ENCODE data around the gene AUTS2.

Gene AUTS2

GRCh38 chr7:70432567-70433001 lies 834.3 kb downstream of the AUTS2 start:
- no peak for DNase-seq (ENCODE audit: low read depth, low spot score)

GRCh38 chr7:70434376-70434775 lies 836.1 kb downstream of the AUTS2 start:
- no peaks in the 10 kb centered on the region for H3K4me1 ChIP-seq (ENCODE audit: control insufficient read depth, insufficient read depth, low read length)
- no peaks in the 10 kb centered on the region for H3K9me3 ChIP-seq (ENCODE audit: control insufficient read depth, insufficient read depth, low read length)
- DNase-seq (ENCODE audit: low read depth, low spot score) = no peak
- no peak overlapping the region for H3K27ac ChIP-seq (ENCODE audit: low read length)
- no peaks in the 10 kb centered on the region for H3K27me3 ChIP-seq (ENCODE audit: control insufficient read depth, insufficient read depth, low read length)
- H3K4me3 ChIP-seq (ENCODE audit: low read length) = no peak overlapping the region
- WGBS (ENCODE audit: insufficient coverage, insufficient read length) = no CpG with 5 or more reads among the region's 2 CpGs
- no peaks in the 10 kb centered on the region for H3K36me3 ChIP-seq (ENCODE audit: control insufficient read depth, insufficient read depth, low read length)

More at GRCh38 chr7:70432567-70433001, 834.3 kb downstream of the AUTS2 start:
- Histone ChIP-seq H3K4me3 (ENCODE audit: low read length) (no peak overlapping the region), H3K27ac (ENCODE audit: low read length) (no peak overlapping the region), H3K36me3 (ENCODE audit: control insufficient read depth, insufficient read depth, low read length) (no peaks in the 10 kb centered on the region), H3K4me1 (ENCODE audit: control insufficient read depth, insufficient read depth, low read length) (no peaks in the 10 kb centered on the region), H3K9me3 (ENCODE audit: control insufficient read depth, insufficient read depth, low read length) (no peaks in the 10 kb centered on the region), H3K27me3 (ENCODE audit: control insufficient read depth, insufficient read depth, low read length) (no peaks in the 10 kb centered on the region)
- no CpG with 5 or more reads among the region's 12 CpGs for WGBS (ENCODE audit: insufficient coverage, insufficient read length)

GRCh38 chr7:70434821-70435220 lies 836.5 kb downstream of the AUTS2 start:
- Histone ChIP-seq H3K27ac (ENCODE audit: low read length) (no peak overlapping the region), H3K4me3 (ENCODE audit: low read length) (no peak overlapping the region), H3K36me3 (ENCODE audit: control insufficient read depth, insufficient read depth, low read length) (no peaks in the 10 kb centered on the region), H3K4me1 (ENCODE audit: control insufficient read depth, insufficient read depth, low read length) (no peaks in the 10 kb centered on the region), H3K9me3 (ENCODE audit: control insufficient read depth, insufficient read depth, low read length) (no peaks in the 10 kb centered on the region), H3K27me3 (ENCODE audit: control insufficient read depth, insufficient read depth, low read length) (no peaks in the 10 kb centered on the region)
- no peak for DNase-seq (ENCODE audit: low read depth, low spot score)
- no CpG with 5 or more reads among the region's 1 CpG for WGBS (ENCODE audit: insufficient coverage, insufficient read length)

- H3K27ac ChIP-seq (ENCODE audit: low read length) = no peak overlapping the region
- no peaks in the 10 kb centered on the region for H3K36me3 ChIP-seq (ENCODE audit: control insufficient read depth, insufficient read depth, low read length)
- H3K9me3 ChIP-seq (ENCODE audit: control insufficient read depth, insufficient read depth, low read length) = no peaks in the 10 kb centered on the region
- no peaks in the 10 kb centered on the region for H3K4me1 ChIP-seq (ENCODE audit: control insufficient read depth, insufficient read depth, low read length)
- H3K27me3 ChIP-seq (ENCODE audit: control insufficient read depth, insufficient read depth, low read length) = no peaks in the 10 kb centered on the region
- DNase-seq (ENCODE audit: low read depth, low spot score) = no peak
- H3K4me3 ChIP-seq (ENCODE audit: low read length) = no peak overlapping the region
- WGBS (ENCODE audit: insufficient coverage, insufficient read length) = no CpG with 5 or more reads among the region's 1 CpG
Observed at GRCh38 chr7:70435634-70436033, 837.4 kb downstream of the AUTS2 start.

GRCh38 chr7:70436790-70437350 lies 838.6 kb downstream of the AUTS2 start:
- Histone ChIP-seq H3K4me1 (ENCODE audit: control insufficient read depth, insufficient read depth, low read length) (no peaks in the 10 kb centered on the region), H3K27me3 (ENCODE audit: control insufficient read depth, insufficient read depth, low read length) (no peaks in the 10 kb centered on the region), H3K4me3 (ENCODE audit: low read length) (no peak overlapping the region), H3K27ac (ENCODE audit: low read length) (no peak overlapping the region), H3K9me3 (ENCODE audit: control insufficient read depth, insufficient read depth, low read length) (no peaks in the 10 kb centered on the region), H3K36me3 (ENCODE audit: control insufficient read depth, insufficient read depth, low read length) (no peaks in the 10 kb centered on the region)
- DNase-seq (ENCODE audit: low read depth, low spot score) = no peak
- WGBS (ENCODE audit: insufficient coverage, insufficient read length) = no CpG with 5 or more reads among the region's 5 CpGs

GRCh38 chr7:70439651-70440050 lies 841.4 kb downstream of the AUTS2 start:
- Histone ChIP-seq H3K36me3 (ENCODE audit: control insufficient read depth, insufficient read depth, low read length) (no peaks in the 10 kb centered on the region), H3K4me1 (ENCODE audit: control insufficient read depth, insufficient read depth, low read length) (no peaks in the 10 kb centered on the region), H3K27me3 (ENCODE audit: control insufficient read depth, insufficient read depth, low read length) (no peaks in the 10 kb centered on the region), H3K27ac (ENCODE audit: low read length) (no peak overlapping the region), H3K9me3 (ENCODE audit: control insufficient read depth, insufficient read depth, low read length) (no peaks in the 10 kb centered on the region), H3K4me3 (ENCODE audit: low read length) (no peak overlapping the region)
- no peak for DNase-seq (ENCODE audit: low read depth, low spot score)
- WGBS (ENCODE audit: insufficient coverage, insufficient read length) = no CpG with 5 or more reads among the region's 2 CpGs

GRCh38 chr7:70446448-70447143 lies 848.3 kb downstream of the AUTS2 start:
- no peaks in the 10 kb centered on the region; the same call in 1 of the 2 replicates for H3K4me1 ChIP-seq (ENCODE audit: control insufficient read depth, insufficient read depth, low read length)
- no peak for DNase-seq (ENCODE audit: low read depth, low spot score)
- no peaks in the 10 kb centered on the region for H3K9me3 ChIP-seq (ENCODE audit: control insufficient read depth, insufficient read depth, low read length)
- H3K36me3 ChIP-seq (ENCODE audit: control insufficient read depth, insufficient read depth, low read length) = no peaks in the 10 kb centered on the region
- H3K27ac ChIP-seq (ENCODE audit: low read length) = no peak overlapping the region
- WGBS (ENCODE audit: insufficient coverage, insufficient read length) = no CpG with 5 or more reads among the region's 13 CpGs
- H3K27me3 ChIP-seq (ENCODE audit: control insufficient read depth, insufficient read depth, low read length) = no peaks in the 10 kb centered on the region
- H3K4me3 ChIP-seq (ENCODE audit: low read length) = no peak overlapping the region; the same call in 1 of the 2 replicates

- Histone ChIP-seq H3K9me3 (ENCODE audit: control insufficient read depth, insufficient read depth, low read length) (no peaks in the 10 kb centered on the region), H3K36me3 (ENCODE audit: control insufficient read depth, insufficient read depth, low read length) (no peaks in the 10 kb centered on the region), H3K4me3 (ENCODE audit: low read length) (no peak overlapping the region), H3K27ac (ENCODE audit: low read length) (no peak overlapping the region), H3K4me1 (ENCODE audit: control insufficient read depth, insufficient read depth, low read length) (no peaks in the 10 kb centered on the region; the same call in 1 of the 2 replicates), H3K27me3 (ENCODE audit: control insufficient read depth, insufficient read depth, low read length) (no peaks in the 10 kb centered on the region)
- WGBS (ENCODE audit: insufficient coverage, insufficient read length) = no CpG with 5 or more reads among the region's 4 CpGs
- DNase-seq (ENCODE audit: low read depth, low spot score) = no peak
Observed at GRCh38 chr7:70448312-70448906, 850.1 kb downstream of the AUTS2 start.

GRCh38 chr7:70450731-70451130 lies 852.5 kb downstream of the AUTS2 start:
- Histone ChIP-seq H3K4me3 (ENCODE audit: low read length) (no peak overlapping the region), H3K4me1 (ENCODE audit: control insufficient read depth, insufficient read depth, low read length) (no peaks in the 10 kb centered on the region; the same call in 1 of the 2 replicates), H3K9me3 (ENCODE audit: control insufficient read depth, insufficient read depth, low read length) (no peaks in the 10 kb centered on the region), H3K36me3 (ENCODE audit: control insufficient read depth, insufficient read depth, low read length) (no peaks in the 10 kb centered on the region), H3K27ac (ENCODE audit: low read length) (no peak overlapping the region), H3K27me3 (ENCODE audit: control insufficient read depth, insufficient read depth, low read length) (no peaks in the 10 kb centered on the region)
- WGBS (ENCODE audit: insufficient coverage, insufficient read length) = no CpG with 5 or more reads among the region's 2 CpGs
- no peak for DNase-seq (ENCODE audit: low read depth, low spot score)

- peaks cover 1% of the 10 kb centered on the region; the same call in 1 of the 2 replicates for H3K4me1 ChIP-seq (ENCODE audit: control insufficient read depth, insufficient read depth, low read length)
- DNase-seq (ENCODE audit: low read depth, low spot score) = no peak
- H3K27me3 ChIP-seq (ENCODE audit: control insufficient read depth, insufficient read depth, low read length) = no peaks in the 10 kb centered on the region
- H3K4me3 ChIP-seq (ENCODE audit: low read length) = no peak overlapping the region
- no CpG with 5 or more reads among the region's 2 CpGs for WGBS (ENCODE audit: insufficient coverage, insufficient read length)
- H3K9me3 ChIP-seq (ENCODE audit: control insufficient read depth, insufficient read depth, low read length) = no peaks in the 10 kb centered on the region
- no peak overlapping the region for H3K27ac ChIP-seq (ENCODE audit: low read length)
- H3K36me3 ChIP-seq (ENCODE audit: control insufficient read depth, insufficient read depth, low read length) = no peaks in the 10 kb centered on the region
Observed at GRCh38 chr7:70455925-70456324, 857.6 kb downstream of the AUTS2 start.
